Measurements from ENCODE around the gene ADAMTS17. TPM values are rescaled to one million over a fixed set of nuclear protein-coding genes. Genes with fewer than 3 reads are reported as not detected.

ADAMTS17 gene
- total RNA-seq, 1 experiment from 2014 or later = 1.6 TPM

DNA sequence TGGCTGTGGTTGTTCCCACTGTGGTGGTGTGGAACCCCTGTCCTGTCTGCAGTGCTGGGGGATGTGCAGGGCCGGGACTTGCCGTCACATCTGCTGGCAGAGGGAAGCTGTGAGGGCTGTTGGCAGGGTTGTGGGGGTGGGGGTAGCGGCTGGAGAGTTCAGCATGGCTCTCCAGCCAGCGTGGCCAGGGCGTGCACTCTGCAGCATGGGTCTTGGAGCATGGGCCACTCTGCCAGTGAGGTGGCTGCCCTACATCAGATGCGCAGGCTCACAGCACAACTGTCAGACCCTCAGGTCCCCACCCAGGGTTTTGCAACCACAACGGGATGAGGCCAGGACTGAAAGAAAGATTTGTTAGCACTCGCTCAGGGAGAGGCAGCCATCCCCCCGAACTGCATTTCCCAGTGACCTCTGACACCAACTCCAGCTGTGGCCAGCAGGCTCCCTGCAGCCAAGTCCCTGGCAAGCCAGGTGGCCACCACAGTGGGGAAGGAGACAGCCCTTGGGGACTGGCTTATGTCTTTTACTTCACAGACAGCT, 370.8 kb downstream of the ADAMTS17 start:
- in situ Hi-C loops (cut with HindIII; ENCODE audit: low pct_unique_long_range_greater_than_20kb, low sequenced_read_pairs) (no loop called here), intact Hi-C loops (cut with micrococcal nuclease; ENCODE audit: unreplicated experiment) (no loop called here)
- no peak for DNase-seq (ENCODE audit: low read depth, low spot score)
- TF ChIP-seq, protein P1, sequence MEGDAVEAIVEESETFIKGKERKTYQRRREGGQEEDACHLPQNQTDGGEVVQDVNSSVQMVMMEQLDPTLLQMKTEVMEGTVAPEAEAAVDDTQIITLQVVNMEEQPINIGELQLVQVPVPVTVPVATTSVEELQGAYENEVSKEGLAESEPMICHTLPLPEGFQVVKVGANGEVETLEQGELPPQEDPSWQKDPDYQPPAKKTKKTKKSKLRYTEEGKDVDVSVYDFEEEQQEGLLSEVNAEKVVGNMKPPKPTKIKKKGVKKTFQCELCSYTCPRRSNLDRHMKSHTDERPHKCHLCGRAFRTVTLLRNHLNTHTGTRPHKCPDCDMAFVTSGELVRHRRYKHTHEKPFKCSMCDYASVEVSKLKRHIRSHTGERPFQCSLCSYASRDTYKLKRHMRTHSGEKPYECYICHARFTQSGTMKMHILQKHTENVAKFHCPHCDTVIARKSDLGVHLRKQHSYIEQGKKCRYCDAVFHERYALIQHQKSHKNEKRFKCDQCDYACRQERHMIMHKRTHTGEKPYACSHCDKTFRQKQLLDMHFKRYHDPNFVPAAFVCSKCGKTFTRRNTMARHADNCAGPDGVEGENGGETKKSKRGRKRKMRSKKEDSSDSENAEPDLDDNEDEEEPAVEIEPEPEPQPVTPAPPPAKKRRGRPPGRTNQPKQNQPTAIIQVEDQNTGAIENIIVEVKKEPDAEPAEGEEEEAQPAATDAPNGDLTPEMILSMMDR (IDR thresholded peaks at IDR 0.05) = no peak
- TF ChIP-seq TCF7L2 (IDR thresholded peaks at IDR 0.05; ENCODE audit: low read depth, low read length) (no peak), SIN3A (IDR thresholded peaks at IDR 0.05; ENCODE audit: borderline replicate concordance, insufficient read depth, low read depth, low read length) (no peak), POLR2AphosphoS5 (IDR thresholded peaks at IDR 0.05; ENCODE audit: low read depth, low read length) (no peak)
- TF ChIP-seq, protein P2, sequence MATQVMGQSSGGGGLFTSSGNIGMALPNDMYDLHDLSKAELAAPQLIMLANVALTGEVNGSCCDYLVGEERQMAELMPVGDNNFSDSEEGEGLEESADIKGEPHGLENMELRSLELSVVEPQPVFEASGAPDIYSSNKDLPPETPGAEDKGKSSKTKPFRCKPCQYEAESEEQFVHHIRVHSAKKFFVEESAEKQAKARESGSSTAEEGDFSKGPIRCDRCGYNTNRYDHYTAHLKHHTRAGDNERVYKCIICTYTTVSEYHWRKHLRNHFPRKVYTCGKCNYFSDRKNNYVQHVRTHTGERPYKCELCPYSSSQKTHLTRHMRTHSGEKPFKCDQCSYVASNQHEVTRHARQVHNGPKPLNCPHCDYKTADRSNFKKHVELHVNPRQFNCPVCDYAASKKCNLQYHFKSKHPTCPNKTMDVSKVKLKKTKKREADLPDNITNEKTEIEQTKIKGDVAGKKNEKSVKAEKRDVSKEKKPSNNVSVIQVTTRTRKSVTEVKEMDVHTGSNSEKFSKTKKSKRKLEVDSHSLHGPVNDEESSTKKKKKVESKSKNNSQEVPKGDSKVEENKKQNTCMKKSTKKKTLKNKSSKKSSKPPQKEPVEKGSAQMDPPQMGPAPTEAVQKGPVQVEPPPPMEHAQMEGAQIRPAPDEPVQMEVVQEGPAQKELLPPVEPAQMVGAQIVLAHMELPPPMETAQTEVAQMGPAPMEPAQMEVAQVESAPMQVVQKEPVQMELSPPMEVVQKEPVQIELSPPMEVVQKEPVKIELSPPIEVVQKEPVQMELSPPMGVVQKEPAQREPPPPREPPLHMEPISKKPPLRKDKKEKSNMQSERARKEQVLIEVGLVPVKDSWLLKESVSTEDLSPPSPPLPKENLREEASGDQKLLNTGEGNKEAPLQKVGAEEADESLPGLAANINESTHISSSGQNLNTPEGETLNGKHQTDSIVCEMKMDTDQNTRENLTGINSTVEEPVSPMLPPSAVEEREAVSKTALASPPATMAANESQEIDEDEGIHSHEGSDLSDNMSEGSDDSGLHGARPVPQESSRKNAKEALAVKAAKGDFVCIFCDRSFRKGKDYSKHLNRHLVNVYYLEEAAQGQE (IDR thresholded peaks at IDR 0.05; ENCODE audit: insufficient read depth in 1 of 2, low read depth in 2 of 2, low read length in 1 of 2) = no peak
- no peaks in the 10 kb centered on the region for H3K27me3 ChIP-seq (ENCODE audit: control insufficient read depth, insufficient read depth, low read length)
- no TSS peak for BruUV-seq (replicated peaks)
- no peaks in the 10 kb centered on the region for H3K36me3 ChIP-seq (ENCODE audit: control insufficient read depth, insufficient read depth, low read length)
- H3K27ac ChIP-seq (ENCODE audit: low read length) = no peak overlapping the region
- no peak overlapping the region for H3K4me3 ChIP-seq (ENCODE audit: low read depth in 2 of 2, low read length in 2 of 2)
- POLR2A ChIA-PET = no interaction called here
- H3K4me1 ChIP-seq (ENCODE audit: control insufficient read depth, insufficient read depth, low read length) = no peaks in the 10 kb centered on the region
- no peaks in the 10 kb centered on the region for H3K9me3 ChIP-seq (ENCODE audit: control insufficient read depth, insufficient read depth, low read depth, low read length)
- no peak for ATAC-seq
- CTCF ChIA-PET = no interaction called here

DNA sequence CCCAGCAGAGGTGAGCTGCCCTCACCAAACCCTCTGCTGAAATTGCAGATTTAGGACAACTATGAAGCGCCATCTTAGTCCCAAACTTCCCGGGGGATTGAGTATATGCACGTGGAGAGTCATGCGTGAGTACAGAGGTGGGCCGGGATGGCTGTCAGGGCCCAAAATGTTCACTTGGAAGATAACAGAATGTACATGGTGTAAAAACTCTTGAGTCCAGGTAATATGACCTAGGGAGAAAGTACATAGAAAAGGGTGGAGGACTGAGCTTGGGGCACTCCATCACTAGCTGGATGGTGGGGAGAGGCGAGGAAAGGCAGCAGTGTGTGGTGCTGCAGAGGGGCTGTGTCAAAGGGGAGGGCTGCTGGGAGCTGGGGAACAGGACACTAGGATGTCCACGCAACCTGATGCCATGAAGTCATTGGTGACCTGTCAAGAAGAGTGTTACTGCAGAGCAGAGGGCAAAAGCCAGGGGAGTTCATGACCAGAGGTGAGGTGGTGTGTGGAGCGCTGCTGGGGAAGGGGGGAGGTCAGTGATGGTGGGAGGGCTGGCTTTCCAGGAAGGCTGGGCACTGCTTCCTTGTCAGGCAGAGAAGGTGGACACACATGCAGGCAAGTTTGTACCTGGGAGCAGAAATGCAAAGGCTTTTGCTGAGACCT, 372.4 kb downstream of the ADAMTS17 start:
- no peak overlapping the region for H3K4me3 ChIP-seq (ENCODE audit: low read depth in 2 of 2, low read length in 2 of 2)
- no TSS peak for BruUV-seq (replicated peaks)
- DNase-seq (ENCODE audit: low read depth, low spot score) (no peak), ATAC-seq (no peak)
- in situ Hi-C loops (cut with HindIII; ENCODE audit: low pct_unique_long_range_greater_than_20kb, low sequenced_read_pairs) = no loop called here
- H3K4me1 ChIP-seq (ENCODE audit: control insufficient read depth, insufficient read depth, low read length) = no peaks in the 10 kb centered on the region
- intact Hi-C loops (cut with micrococcal nuclease; ENCODE audit: unreplicated experiment) = no loop called here
- H3K27ac ChIP-seq (ENCODE audit: low read length) = no peak overlapping the region
- TF ChIP-seq POLR2AphosphoS5 (IDR thresholded peaks at IDR 0.05; ENCODE audit: low read depth, low read length) (no peak), SIN3A (IDR thresholded peaks at IDR 0.05; ENCODE audit: borderline replicate concordance, insufficient read depth, low read depth, low read length) (no peak)
- H3K36me3 ChIP-seq (ENCODE audit: control insufficient read depth, insufficient read depth, low read length) = no peaks in the 10 kb centered on the region
- ChIA-PET CTCF (no interaction called here), POLR2A (no interaction called here)
- H3K9me3 ChIP-seq (ENCODE audit: control insufficient read depth, insufficient read depth, low read depth, low read length) = no peaks in the 10 kb centered on the region
- H3K27me3 ChIP-seq (ENCODE audit: control insufficient read depth, insufficient read depth, low read length) = no peaks in the 10 kb centered on the region

DNA sequence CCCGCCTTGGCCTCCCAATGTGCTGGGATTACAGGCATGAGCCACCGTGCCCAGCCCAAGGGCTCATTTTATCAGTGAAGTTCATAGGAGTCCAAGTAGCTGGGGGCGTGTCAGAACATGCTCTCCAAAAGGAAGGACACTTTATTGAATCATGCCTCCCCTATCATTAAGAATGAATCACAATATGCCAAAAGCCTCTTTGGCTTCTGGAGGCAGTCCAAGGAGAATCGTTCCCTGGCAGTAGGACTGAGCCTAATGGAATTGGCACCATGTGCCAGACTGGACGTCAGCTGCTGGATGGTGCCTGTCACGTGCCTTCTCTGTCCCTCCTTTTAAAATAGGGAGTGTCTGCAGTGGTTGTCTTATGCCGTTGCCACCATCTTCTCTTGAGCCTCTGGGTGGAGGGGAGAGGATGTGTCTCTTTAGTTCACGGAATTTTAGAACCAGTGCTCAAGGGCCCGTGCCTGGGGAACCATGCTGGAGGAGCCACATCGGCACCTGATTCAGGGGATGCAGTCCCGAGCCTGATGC, 373.9 kb downstream of the ADAMTS17 start:
- DNase-seq (ENCODE audit: low read depth, low spot score) = no peak
- no peak overlapping the region for H3K4me3 ChIP-seq (ENCODE audit: low read depth in 2 of 2, low read length in 2 of 2)
- no peak overlapping the region for H3K27ac ChIP-seq (ENCODE audit: low read length)
- no TSS peak for BruUV-seq (replicated peaks)
- TF ChIP-seq TCF7L2 (IDR thresholded peaks at IDR 0.05; ENCODE audit: low read depth, low read length) (no peak), POLR2AphosphoS5 (IDR thresholded peaks at IDR 0.05; ENCODE audit: low read depth, low read length) (no peak), SIN3A (IDR thresholded peaks at IDR 0.05; ENCODE audit: borderline replicate concordance, insufficient read depth, low read depth, low read length) (no peak)
- TF ChIP-seq, protein P1 (IDR thresholded peaks at IDR 0.05) = no peak
- TF ChIP-seq, protein P2 (IDR thresholded peaks at IDR 0.05; ENCODE audit: insufficient read depth in 1 of 2, low read depth in 2 of 2, low read length in 1 of 2) = no peak
- no peaks in the 10 kb centered on the region for H3K27me3 ChIP-seq (ENCODE audit: control insufficient read depth, insufficient read depth, low read length)
- H3K36me3 ChIP-seq (ENCODE audit: control insufficient read depth, insufficient read depth, low read length) = no peaks in the 10 kb centered on the region
- H3K9me3 ChIP-seq (ENCODE audit: control insufficient read depth, insufficient read depth, low read depth, low read length) = no peaks in the 10 kb centered on the region
- intact Hi-C loops (cut with micrococcal nuclease; ENCODE audit: unreplicated experiment) = no loop called here
- ATAC-seq = no peak
- CTCF ChIA-PET = no interaction called here
- in situ Hi-C loops (cut with HindIII; ENCODE audit: low pct_unique_long_range_greater_than_20kb, low sequenced_read_pairs) = no loop called here
- POLR2A ChIA-PET = interaction anchor here (0.7 kb wide), 1 partner anchor 42 kb away, joined by 19 read pairs; no protein-coding TSS in a partner anchor
- H3K4me1 ChIP-seq (ENCODE audit: control insufficient read depth, insufficient read depth, low read length) = no peaks in the 10 kb centered on the region
